Mesendoderm (in vitro differentiated cells): Measurements from ENCODE around the gene TJP3.
"Not testable (repeated sequence)": the region's sequence is repeated elsewhere in the genome, so short reads cannot be mapped to it uniquely, and the experiment has no call there.

Source experiments
- DNase-seq: peaks from one replicate; pipeline ENCODE4 v3.0.0; 2013
- H2AK5ac ChIP-seq: 2 replicates; pipeline ENCODE4 v1.6.1; 2013; ENCODE audit warnings: low read length, inconsistent platforms
- H2BK120ac ChIP-seq: 2 replicates; pipeline ENCODE4 v1.6.1; 2013; ENCODE audit warnings: low read depth, mild to moderate bottlenecking, low read length, moderate library complexity, mixed read lengths
- H2BK15ac ChIP-seq: replicated peaks from 2 replicates; pipeline ENCODE4 v1.6.1; 2013; ENCODE audit warnings: low read depth, mild to moderate bottlenecking, moderate library complexity
- H2BK5ac ChIP-seq: 2 replicates; pipeline ENCODE4 v1.6.1; 2013; ENCODE audit warnings: low read length, inconsistent platforms
- H3K18ac ChIP-seq: 2 replicates; pipeline ENCODE4 v1.6.1; 2013; ENCODE audit warnings: mild to moderate bottlenecking, low read length, mixed read lengths
- H3K23ac ChIP-seq: one replicate; pipeline ENCODE4 v1.6.1; 2013; ENCODE audit warnings: low read length
- H3K27ac ChIP-seq: 2 replicates; pipeline ENCODE4 v1.5.1; 2013; ENCODE audit warnings: low read depth, mild to moderate bottlenecking, inconsistent platforms, low read length, moderate library complexity
- H3K27me3 ChIP-seq: 2 replicates; pipeline ENCODE4 v1.6.1; 2013; ENCODE audit warnings: low read length, control low read depth, mild to moderate bottlenecking, inconsistent platforms; ENCODE audit not compliant: insufficient read depth, poor library complexity
- H3K36me3 ChIP-seq: 2 replicates; pipeline ENCODE4 v1.6.1; 2013; ENCODE audit warnings: low read length, inconsistent platforms; ENCODE audit not compliant: control insufficient read depth, insufficient read depth
- H3K4ac ChIP-seq: one replicate; pipeline ENCODE4 v1.6.1; 2013; ENCODE audit warnings: low read depth, mild to moderate bottlenecking, low read length, moderate library complexity
- H3K4me1 ChIP-seq: 2 replicates; pipeline ENCODE4 v1.6.1; 2013; ENCODE audit warnings: low read depth, low read length, inconsistent platforms; ENCODE audit not compliant: control insufficient read depth
- H3K4me2 ChIP-seq: 2 replicates; pipeline ENCODE4 v1.6.1; 2013; ENCODE audit warnings: low read length
- H3K4me3 ChIP-seq: 2 replicates; pipeline ENCODE4 v1.5.1; 2013; ENCODE audit warnings: mild to moderate bottlenecking, low read length
- H3K56ac ChIP-seq: one replicate; pipeline ENCODE4 v1.6.1; 2013; ENCODE audit warnings: low read length
- H3K79me1 ChIP-seq: 2 replicates; pipeline ENCODE4 v1.6.1; 2013; ENCODE audit warnings: low read length, inconsistent platforms
- H3K79me2 ChIP-seq: 2 replicates; pipeline ENCODE4 v1.6.1; 2013; ENCODE audit warnings: mild to moderate bottlenecking, low read length; ENCODE audit not compliant: control insufficient read depth, insufficient read depth
- H3K9ac ChIP-seq: 2 replicates; pipeline ENCODE4 v1.6.1; 2013; ENCODE audit warnings: low read length, inconsistent platforms
- H4K5ac ChIP-seq: one replicate; pipeline ENCODE4 v1.6.1; 2013; ENCODE audit warnings: low read length
- H4K8ac ChIP-seq: one replicate; pipeline ENCODE4 v1.6.1; 2013; ENCODE audit warnings: low read depth, mild to moderate bottlenecking, control low read depth, low read length, moderate library complexity
- WGBS: extraction: QIAGEN DNeasy Blood & Tissue Kit; methylation state at CpG from one replicate; pipeline ENCODE4 v1.1.7; 2013; ENCODE audit warnings: low lambda C conversion rate, missing lambda C conversion rate; ENCODE audit not compliant: insufficient coverage; ENCODE audit errors: extremely low coverage; 5-methylcytosine and 5-hydroxymethylcytosine counted together

The TJP3 gene

GRCh38 chr19:3765121-3765520, 56.9 kb downstream of the TJP3 start:
- Histone ChIP-seq H3K4me1 (no peaks in the 10 kb centered on the region), H2BK15ac (no peak overlapping the region), H3K79me2 (peaks cover 4% of the 10 kb centered on the region), H3K23ac (no peak overlapping the region), H4K8ac (no peak overlapping the region), H3K4me2 (no peak overlapping the region), H3K56ac (no peak overlapping the region), H2BK120ac (no peak overlapping the region), H3K4ac (no peak overlapping the region), H3K27me3 (no peaks in the 10 kb centered on the region), H3K18ac (no peak overlapping the region), H3K9ac (no peak overlapping the region), H2AK5ac (no peak overlapping the region), H3K4me3 (no peak overlapping the region), H4K5ac (no peak overlapping the region), H2BK5ac (no peak overlapping the region), H3K27ac (no peak overlapping the region), H3K79me1 (peaks cover 4% of the 10 kb centered on the region), H3K36me3 (no peaks in the 10 kb centered on the region)
- WGBS, result no CpG with 5 or more reads among the region's 12 CpGs
- no peak for DNase-seq

GRCh38 chr19:3765757-3766156, 57.6 kb downstream of the TJP3 start:
- H3K18ac ChIP-seq, H3K79me2 ChIP-seq, H4K8ac ChIP-seq, H3K4ac ChIP-seq, H3K27ac ChIP-seq, H3K36me3 ChIP-seq, DNase-seq, H3K27me3 ChIP-seq, H2BK15ac ChIP-seq, H3K23ac ChIP-seq, H2BK120ac ChIP-seq, H3K4me1 ChIP-seq, H3K79me1 ChIP-seq, H2AK5ac ChIP-seq, H4K5ac ChIP-seq, H3K4me3 ChIP-seq, H3K9ac ChIP-seq, H3K4me2 ChIP-seq, H2BK5ac ChIP-seq, H3K56ac ChIP-seq: not testable (repeated sequence)
- no CpG with 5 or more reads among the region's 5 CpGs for WGBS

- Histone ChIP-seq H2AK5ac (no peak overlapping the region), H3K4ac (no peak overlapping the region), H4K8ac (no peak overlapping the region), H2BK120ac (no peak overlapping the region), H3K79me1 (no peaks in the 10 kb centered on the region), H3K4me2 (no peak overlapping the region), H3K56ac (no peak overlapping the region), H3K4me1 (no peaks in the 10 kb centered on the region), H3K27me3 (no peaks in the 10 kb centered on the region), H3K23ac (no peak overlapping the region), H2BK5ac (no peak overlapping the region), H2BK15ac (no peak overlapping the region), H3K18ac (no peak overlapping the region), H3K4me3 (no peak overlapping the region), H3K79me2 (no peaks in the 10 kb centered on the region), H4K5ac (no peak overlapping the region), H3K27ac (no peak overlapping the region), H3K36me3 (no peaks in the 10 kb centered on the region), H3K9ac (no peak overlapping the region)
- WGBS, result no CpG with 5 or more reads among the region's 7 CpGs
- no peak for DNase-seq
Measured at GRCh38 chr19:3766520-3766919, 58.3 kb downstream of the TJP3 start.

GRCh38 chr19:3767050-3767449, 58.9 kb downstream of the TJP3 start:
- no CpG with 5 or more reads among the region's 23 CpGs for WGBS
- Histone ChIP-seq H3K4ac (no peak overlapping the region), H3K27me3 (no peaks in the 10 kb centered on the region), H3K4me2 (no peak overlapping the region), H3K9ac (no peak overlapping the region), H3K36me3 (no peaks in the 10 kb centered on the region), H3K23ac (no peak overlapping the region), H3K27ac (no peak overlapping the region), H2BK120ac (no peak overlapping the region), H3K79me2 (no peaks in the 10 kb centered on the region), H3K18ac (no peak overlapping the region), H2BK15ac (no peak overlapping the region), H3K4me3 (no peak overlapping the region), H4K5ac (no peak overlapping the region), H4K8ac (no peak overlapping the region), H3K56ac (no peak overlapping the region), H2BK5ac (no peak overlapping the region), H3K79me1 (no peaks in the 10 kb centered on the region), H3K4me1 (no peaks in the 10 kb centered on the region), H2AK5ac (no peak overlapping the region)
- DNase-seq, result no peak

- no peak overlapping the region for H2BK15ac ChIP-seq
- H3K56ac ChIP-seq, result no peak overlapping the region
- whole genome bisulfite sequencing, result no CpG with 5 or more reads among the region's 25 CpGs
- no peak overlapping the region for H3K4ac ChIP-seq
- no peak overlapping the region for H3K27ac ChIP-seq
- no peaks in the 10 kb centered on the region for H3K79me2 ChIP-seq
- H4K5ac ChIP-seq, result no peak overlapping the region
- H3K27me3 ChIP-seq, result no peaks in the 10 kb centered on the region
- no peak overlapping the region for H3K9ac ChIP-seq
- no peak overlapping the region for H2AK5ac ChIP-seq
- DNase-seq, result no peak
- H3K23ac ChIP-seq, result no peak overlapping the region
- no peaks in the 10 kb centered on the region for H3K79me1 ChIP-seq
- H2BK120ac ChIP-seq, result no peak overlapping the region
- no peaks in the 10 kb centered on the region for H3K4me1 ChIP-seq
- H3K4me2 ChIP-seq, result no peak overlapping the region
- H3K4me3 ChIP-seq, result no peak overlapping the region
- H3K36me3 ChIP-seq, result no peaks in the 10 kb centered on the region
- no peak overlapping the region for H4K8ac ChIP-seq
- H2BK5ac ChIP-seq, result no peak overlapping the region
- no peak overlapping the region for H3K18ac ChIP-seq
Measured at GRCh38 chr19:3768015-3768747, 60.0 kb downstream of the TJP3 start.

GRCh38 chr19:3768748-3769099, 60.5 kb downstream of the TJP3 start:
- Histone ChIP-seq H3K4me1 (no peaks in the 10 kb centered on the region), H2BK15ac (no peak overlapping the region), H4K5ac (no peak overlapping the region), H3K4me2 (no peak overlapping the region), H3K4me3 (no peak overlapping the region), H3K18ac (no peak overlapping the region), H3K9ac (no peak overlapping the region), H3K79me2 (no peaks in the 10 kb centered on the region), H4K8ac (no peak overlapping the region), H2BK120ac (no peak overlapping the region), H3K27me3 (no peaks in the 10 kb centered on the region), H3K4ac (no peak overlapping the region), H2BK5ac (no peak overlapping the region), H3K23ac (no peak overlapping the region), H2AK5ac (no peak overlapping the region), H3K27ac (no peak overlapping the region), H3K56ac (no peak overlapping the region), H3K36me3 (no peaks in the 10 kb centered on the region), H3K79me1 (no peaks in the 10 kb centered on the region)
- DNase-seq, result no peak
- WGBS, result no CpG with 5 or more reads among the region's 7 CpGs
